Tibial nerve (tissue), 4 donors: ENCODE data around the gene RMND5B. TPM values are rescaled to one million over a fixed set of nuclear protein-coding genes. Genes with fewer than 3 reads are reported as not detected.
"Not testable (repeated sequence)": the region's sequence is repeated elsewhere in the genome, so short reads cannot be mapped to it uniquely, and the experiment has no call there.

Experiments
- DNase-seq, 2 donors: peaks; one replicate each; pipeline ENCODE4 v3.0.0-alpha.2; 2019; ENCODE audit warnings: low spot score in 2 of 2
- H3K27ac ChIP-seq, 4 donors: fragments of 200-600 bp; sonication (generic) in 3 of 4; one replicate each; pipeline ENCODE4 v1.5.1; 2017 to 2019; ENCODE audit warnings: mild to moderate bottlenecking in 1 of 4
- H3K27me3 ChIP-seq, 2 donors: fragments of 200-600 bp; sonication (generic) in 1 of 2; one replicate each; pipeline versions ENCODE4 v1.5.1 to v1.6.0; 2017 to 2019
- H3K36me3 ChIP-seq, 3 donors: fragments of 200-600 bp; sonication (generic); one replicate each; pipeline ENCODE4 v1.5.1; 2018 to 2019
- H3K4me1 ChIP-seq, 4 donors: fragments of 200-600 bp; sonication (generic) in 3 of 4; one replicate each; pipeline ENCODE4 v1.5.1; 2017 to 2019
- H3K4me3 ChIP-seq, 4 donors: fragments of 200-600 bp; sonication (generic) in 3 of 4; one replicate each; pipeline ENCODE4 v1.5.1; 2017 to 2019; ENCODE audit warnings: mild to moderate bottlenecking in 1 of 4, moderate library complexity in 1 of 4
- H3K9me3 ChIP-seq, 4 donors: fragments of 200-600 bp; sonication (generic) in 3 of 4; one replicate each; pipeline ENCODE4 v1.5.1; 2017 to 2019
- CTCF ChIP-seq, 5 experiments: fragments of 200-600 bp in 3 of 5; fragments of 450-650 bp in 2 of 5; sonication (generic) in 3 of 5; IDR thresholded peaks; one replicate each; pipeline ENCODE4 v1.5.1; 2016 to 2019; ENCODE audit warnings: antibody characterized with exemption in 5 of 5, mild to moderate bottlenecking in 3 of 5, moderate library complexity in 2 of 5
- EP300 ChIP-seq, 2 donors: sonication (generic); formaldehyde crosslinking; IDR thresholded peaks; one replicate each; pipeline ENCODE4 v1.6.1; 2017; ENCODE audit warnings: antibody characterized with exemption in 2 of 2, mild to moderate bottlenecking in 1 of 2
- POLR2A ChIP-seq, 2 donors: fragments of 450-650 bp; IDR thresholded peaks; one replicate each; pipeline ENCODE4 v1.6.1; 2017; ENCODE audit warnings: antibody characterized with exemption in 2 of 2, mild to moderate bottlenecking in 2 of 2, moderate library complexity in 2 of 2
- WGBS, 2 donors: methylation state at CpG; one replicate each; pipeline ENCODE4 v1.1.5; 2018; 5-methylcytosine and 5-hydroxymethylcytosine counted together
- total RNA-seq, 4 donors: library from RNA; depleted of rRNA; stranded (reverse); fragments of >200 nt; gene quantifications; one replicate each; pipeline ENCODE4 v1.1.0, GENCODE V29; 2016

The RMND5B gene
- total RNA-seq, 4 donors from 2014 or later: 43.1 to 58.8 (median 53.0) TPM

- 90 to 91% methylated on average over 8 to 14 of the region's 18 CpGs for WGBS, 2 donors
- DNase-seq: no peak
Measured at GRCh38 chr5:178123966-178124925, 6.6 kb upstream of the RMND5B start.

GRCh38 chr5:178125253-178125906 is 5.4 kb upstream of the RMND5B start:
- WGBS, 2 donors: 61 to 67% methylated on average over 10 of the region's 10 CpGs
- H3K4me3 ChIP-seq: no peak overlapping the region
- peaks cover 0 to 26% (median 5%) of the 10 kb centered on the region in 4 donors for H3K4me1 ChIP-seq
- H3K9me3 ChIP-seq: no peaks in the 10 kb centered on the region
- peaks cover 0 to 23% of the 10 kb centered on the region in 2 donors for H3K27me3 ChIP-seq
- no peak for TF ChIP-seq EP300 (IDR thresholded peaks at IDR 0.05)
- no peak for TF ChIP-seq CTCF (IDR thresholded peaks at IDR 0.05)
- no peak for TF ChIP-seq POLR2A (IDR thresholded peaks at IDR 0.05)
- DNase-seq: peak in 1 of 2 donors; percentile 16
- no peaks in the 10 kb centered on the region for H3K36me3 ChIP-seq
- no peak overlapping the region for H3K27ac ChIP-seq

More at GRCh38 chr5:178123966-178124925, 6.6 kb upstream of the RMND5B start:
- Histone ChIP-seq H3K27me3 (peaks cover 0 to 30% of the 10 kb centered on the region in 2 donors), H3K27ac (no peak overlapping the region), H3K9me3 (no peaks in the 10 kb centered on the region), H3K4me3 (no peak overlapping the region), H3K4me1 (peaks cover 0 to 19% (median 5%) of the 10 kb centered on the region in 4 donors), H3K36me3 (no peaks in the 10 kb centered on the region)
- TF ChIP-seq POLR2A (IDR thresholded peaks at IDR 0.05) (no peak), EP300 (IDR thresholded peaks at IDR 0.05) (no peak), CTCF (IDR thresholded peaks at IDR 0.05) (no peak)

GRCh38 chr5:178126556-178126955 is 4.3 kb upstream of the RMND5B start:
- H3K4me3 ChIP-seq: no peak overlapping the region
- no peak overlapping the region for H3K27ac ChIP-seq
- no peak for DNase-seq
- 45 to 47% methylated on average over 3 of the region's 3 CpGs for WGBS, 2 donors
- H3K4me1 ChIP-seq: peaks cover 0 to 24% (median 3%) of the 10 kb centered on the region in 4 donors
- no peaks in the 10 kb centered on the region for H3K36me3 ChIP-seq
- H3K27me3 ChIP-seq: peaks cover 0 to 12% of the 10 kb centered on the region in 2 donors
- H3K9me3 ChIP-seq: no peaks in the 10 kb centered on the region
- no peak for TF ChIP-seq CTCF (IDR thresholded peaks at IDR 0.05)
- no peak for TF ChIP-seq EP300 (IDR thresholded peaks at IDR 0.05)
- no peak for TF ChIP-seq POLR2A (IDR thresholded peaks at IDR 0.05)

- 82 to 84% methylated on average over 13 to 14 of the region's 14 CpGs for WGBS, 2 donors
- DNase-seq, H3K27me3 ChIP-seq, H3K27ac ChIP-seq, H3K9me3 ChIP-seq, H3K36me3 ChIP-seq, H3K4me3 ChIP-seq: not testable (repeated sequence)
- H3K4me1 ChIP-seq: peaks cover 0 to 25% (median 9%) of the 10 kb centered on the region in 4 donors
Measured at GRCh38 chr5:178127300-178128009, 3.4 kb upstream of the RMND5B start.

- no peak for DNase-seq
- Histone ChIP-seq H3K36me3 (peaks cover 0 to 14% (median 0%) of the 10 kb centered on the region in 3 donors), H3K27me3 (no peaks in the 10 kb centered on the region), H3K9me3 (no peaks in the 10 kb centered on the region), H3K4me1 (peaks cover 0 to 25% (median 9%) of the 10 kb centered on the region in 4 donors), H3K4me3 (no peak overlapping the region), H3K27ac (no peak overlapping the region)
- 92% methylated on average over 9 of the region's 9 CpGs for WGBS, 2 donors
- TF ChIP-seq POLR2A (IDR thresholded peaks at IDR 0.05) (no peak), CTCF (IDR thresholded peaks at IDR 0.05) (no peak), EP300 (IDR thresholded peaks at IDR 0.05) (no peak)
Measured at GRCh38 chr5:178129296-178129695, 1.5 kb upstream of the RMND5B start.

GRCh38 chr5:178130234-178130575 is 609 bp upstream of the RMND5B start:
- 22 to 24% methylated on average over 11 of the region's 11 CpGs for WGBS, 2 donors
- Histone ChIP-seq H3K27ac (peak overlapping the region; percentile 69 to 98 (median 93)), H3K36me3 (peaks cover 0 to 21% (median 0%) of the 10 kb centered on the region in 3 donors), H3K4me3 (peak overlapping the region; percentile 59 to 99 (median 84)), H3K4me1 (peaks cover 0 to 25% (median 9%) of the 10 kb centered on the region in 4 donors)
- not testable (repeated sequence) for H3K9me3 ChIP-seq, DNase-seq, H3K27me3 ChIP-seq
